HepG2 (cell line): Measurements from ENCODE around the gene ZFP3. TPM values are rescaled to one million over a fixed set of nuclear protein-coding genes. Genes with fewer than 3 reads are reported as not detected.
"Not testable (repeated sequence)": the region's sequence is repeated elsewhere in the genome, so short reads cannot be mapped to it uniquely, and the experiment has no call there.

Experiments
- ATAC-seq: fragments of 200-7000 bp; cut with Tn5 transposase; 3 replicates; pipeline ENCODE4 v1.9.1; 2020; ENCODE audit warnings: mild to moderate bottlenecking, moderate library complexity
- BruUV-seq: library from RNA; stranded (reverse); fragments of 400-500 nt; replicated peaks from 2 replicates; lab custom pipeline; 2021; lab: Mats Ljungman, UMichigan
- CTCF ChIA-PET: fragments of 300-600 bp; formaldehyde crosslinking; extraction: SDS; loops from one replicate; lab custom pipeline; 2021; ENCODE audit warnings: low total read pairs, inconsistent platforms, low intra/inter-chr PET ratio; lab: Yijun Ruan, JAX
- POLR2A ChIA-PET: fragments of 350-600 bp; sonication (Branson Sonifier 250); formaldehyde crosslinking; loops from one replicate; lab custom pipeline; 2020; ENCODE audit warnings: antibody characterized with exemption, inconsistent platforms; lab: Yijun Ruan, JAX
- DNase-seq: peaks from one replicate; pipeline ENCODE4 v3.0.0-alpha.2; 2015; ENCODE audit warnings: low spot score
- FAIRE-seq: peaks from 3 replicates; lab custom pipeline; 2011; peaks lifted over from hg19 to GRCh38; lab: Jason Lieb, UNC
- H2AFZ ChIP-seq: one replicate; pipeline ENCODE4 v1.6.1; 2011; ENCODE audit warnings: low read length, inconsistent platforms
- H3K27ac ChIP-seq: fragments of 300-600 bp; 3 replicates; pipeline ENCODE4 v1.8.0; 2011; ENCODE audit warnings: mixed run types, mild to moderate bottlenecking, mixed read lengths, low read length, inconsistent platforms; ENCODE audit not compliant: insufficient read depth; ENCODE audit errors: extremely low read length
- H3K27me3 ChIP-seq, 2 experiments: fragments of 200-600 bp in 1 of 2; 2 replicates in 1 of 2; 3 replicates in 1 of 2; pipeline versions ENCODE4 v1.6.0 to v1.8.0; 2011; ENCODE audit warnings: low read length in 2 of 2, mild to moderate bottlenecking in 2 of 2, moderate library complexity in 2 of 2, inconsistent platforms in 1 of 2; ENCODE audit not compliant: insufficient read depth in 2 of 2, control insufficient read depth in 1 of 2
- H3K36me3 ChIP-seq, 2 experiments: fragments of 200-600 bp in 1 of 2; replicated peaks in 1 of 2; 2 replicates in 1 of 2; 3 replicates in 1 of 2; pipeline versions ENCODE4 v1.5.1 to v1.8.0; 2011; ENCODE audit warnings: low read length in 2 of 2, inconsistent platforms in 1 of 2; ENCODE audit not compliant: insufficient read depth in 2 of 2, control insufficient read depth in 1 of 2
- H3K4me1 ChIP-seq: 2 replicates; pipeline ENCODE4 v1.5.1; 2012; ENCODE audit warnings: low read length, inconsistent platforms; ENCODE audit not compliant: insufficient read depth
- H3K4me2 ChIP-seq: 2 replicates; pipeline ENCODE4 v1.6.0; 2011; ENCODE audit warnings: low read depth, low read length, inconsistent platforms
- H3K4me3 ChIP-seq, 3 experiments: fragments of 200-600 bp in 1 of 3; sonication (generic), shearing (Covaris generic) in 1 of 3; replicated peaks in 1 of 3; 2 replicates each; pipeline ENCODE4 v1.5.1; 2011 to 2016; ENCODE audit warnings: low read length in 3 of 3, inconsistent platforms in 2 of 3, low read depth in 2 of 3, mild to moderate bottlenecking in 2 of 3, control low read depth in 1 of 3, mixed read lengths in 1 of 3; ENCODE audit not compliant: insufficient read depth in 1 of 3
- H3K79me2 ChIP-seq: one replicate; pipeline ENCODE4 v1.6.1; 2011; ENCODE audit warnings: low read length, inconsistent platforms; ENCODE audit not compliant: insufficient read depth
- H3K9ac ChIP-seq: 2 replicates; pipeline ENCODE4 v1.6.0; 2011; ENCODE audit warnings: mild to moderate bottlenecking, low read depth, low read length, inconsistent platforms; ENCODE audit not compliant: insufficient read depth
- H3K9me3 ChIP-seq: 2 replicates; pipeline ENCODE4 v1.5.1; 2012; ENCODE audit warnings: mild to moderate bottlenecking, low read length
- H4K20me1 ChIP-seq: 2 replicates; pipeline ENCODE4 v1.6.0; 2011; ENCODE audit warnings: inconsistent platforms, mild to moderate bottlenecking, low read length, moderate library complexity; ENCODE audit not compliant: insufficient read depth
- CHCHD3 ChIP-seq: sonication (generic); formaldehyde crosslinking; IDR thresholded peaks from 2 replicates; pipeline ENCODE4 v1.8.0; 2022; ENCODE audit warnings: mild to moderate bottlenecking, missing genetic modification reagents, moderate library complexity
- KAT8 ChIP-seq: IDR thresholded peaks from 2 replicates; pipeline ENCODE4 v1.6.1; 2016; ENCODE audit warnings: missing genetic modification reagents, missing compliant biosample characterization
- MNT ChIP-seq: fragments of 450-650 bp; IDR thresholded peaks from 2 replicates; pipeline ENCODE4 v1.6.1; 2016
- NCOA2 ChIP-seq: sonication (generic); formaldehyde crosslinking; IDR thresholded peaks from 2 replicates; pipeline ENCODE4 v1.8.0; 2022; ENCODE audit warnings: inconsistent platforms
- SRSF1 ChIP-seq: fragments of 200-400 bp; formaldehyde crosslinking; optimal IDR thresholded peaks from 2 replicates; pipeline ENCODE3; 2017; ENCODE audit warnings: mild to moderate bottlenecking, low read depth, low read length, moderate library complexity
- TAF1 ChIP-seq: sonication (generic); formaldehyde crosslinking; IDR thresholded peaks from 2 replicates; pipeline ENCODE4 v1.4.0; 2020; ENCODE audit warnings: missing genetic modification reagents
- ZMYM3 ChIP-seq: sonication (generic); formaldehyde crosslinking; IDR thresholded peaks from 2 replicates; pipeline ENCODE4 v1.5.1; 2020; ENCODE audit warnings: mild to moderate bottlenecking, missing genetic modification reagents
- ZNF430 ChIP-seq: sonication (generic); formaldehyde crosslinking; IDR thresholded peaks from 2 replicates; pipeline ENCODE4 v1.9.0; 2021; ENCODE audit warnings: mild to moderate bottlenecking, missing genetic modification reagents
- ZNF788 ChIP-seq: sonication (generic); formaldehyde crosslinking; IDR thresholded peaks from 2 replicates; pipeline ENCODE4 v1.5.0; 2020; ENCODE audit warnings: mild to moderate bottlenecking, missing genetic modification reagents, borderline replicate concordance
- ZZZ3 ChIP-seq: sonication (generic); formaldehyde crosslinking; IDR thresholded peaks from 2 replicates; pipeline ENCODE4 v1.4.0; 2020; ENCODE audit warnings: missing genetic modification reagents, mild to moderate bottlenecking, borderline replicate concordance
- WGBS: methylation state at CpG from one replicate; pipeline ENCODE4 v1.1.6; 2017; ENCODE audit warnings: low lambda C conversion rate; 5-methylcytosine and 5-hydroxymethylcytosine counted together
- in situ Hi-C: cut with HindIII; loops from 2 replicates; pipeline ENCODE4 v1.10.0; 2017; ENCODE audit warnings: low pct_unique_long_range_greater_than_20kb; ENCODE audit not compliant: extremely low pct_ligation_motif_present
- intact Hi-C: fragments of 100-400 bp; cut with micrococcal nuclease; formaldehyde crosslinking; loops from one replicate; pipeline ENCODE4 v1.10.0; 2022; ENCODE audit not compliant: unreplicated experiment
- polyA plus RNA-seq, 8 experiments: library from polyadenylated mRNA; depleted of rRNA in 3 of 8; stranded (reverse) in 7 of 8; unstranded in 1 of 8; fragments of >200 nt; fragmentation: Illumina TruSeq in 4 of 8; extraction: Trizol in 4 of 8; gene quantifications; 2 replicates each; pipeline versions ENCODE4 v1.2.1 to v1.2.3, GENCODE V29; 2011 to 2016; ENCODE audit warnings: low read depth in 4 of 8, missing spikeins in 1 of 8, mixed read lengths in 1 of 8; ENCODE audit not compliant: insufficient read depth in 1 of 8
- total RNA-seq, 5 experiments: library from RNA; depleted of rRNA; stranded (reverse); fragments of >200 nt; fragmentation: Illumina TruSeq; extraction: Trizol; gene quantifications; 2 replicates each; pipeline ENCODE4 v1.2.3, GENCODE V29; 2016; ENCODE audit warnings: low read depth in 1 of 5

The ZFP3 gene
- total and polyA plus RNA-seq, 2 of the 13 experiments (the other 11 are each of a cell fraction or from before 2014, with no cell fraction given) = not detected

GRCh38 chr17:5127910-5128309 lies 49.6 kb downstream of the ZFP3 start:
- Histone ChIP-seq H3K4me2 (no peak overlapping the region), H3K36me3 (no peaks in the 10 kb centered on the region), H3K9me3 (no peaks in the 10 kb centered on the region), H3K27ac (no peak overlapping the region), H3K27me3 (peaks cover 0 to 8% of the 10 kb centered on the region in 2 experiments; a peak in 3 of 5 replicates), H3K4me3 (no peak overlapping the region), H2AFZ (no peak overlapping the region), H3K4me1 (no peaks in the 10 kb centered on the region), H3K79me2 (no peaks in the 10 kb centered on the region), H3K9ac (no peak overlapping the region), H4K20me1 (no peaks in the 10 kb centered on the region)
- ChIA-PET POLR2A (no interaction called here), CTCF (no interaction called here)
- no peak for DNase-seq
- in situ Hi-C loops = no loop called here
- intact Hi-C loops = no loop called here
- ATAC-seq = no peak
- TF ChIP-seq ZMYM3 (CRISPR knock-in tag) (no peak), ZNF430 (CRISPR knock-in tag) (no peak), KAT8 (CRISPR knock-in tag) (no peak), TAF1 (no peak), CHCHD3 (no peak), NCOA2 (CRISPR knock-in tag) (no peak), ZNF788 (CRISPR knock-in tag) (no peak), SRSF1 (no peak), ZZZ3 (CRISPR knock-in tag) (no peak)
- BruUV-seq = no TSS peak
- FAIRE-seq = no peak
- WGBS = 23% methylated on average over 4 of the region's 4 CpGs

GRCh38 chr17:5128387-5128786 lies 50.1 kb downstream of the ZFP3 start:
- DNase-seq, H3K4me1 ChIP-seq, H3K79me2 ChIP-seq, H3K9me3 ChIP-seq, H3K4me2 ChIP-seq, H3K9ac ChIP-seq, FAIRE-seq, H3K4me3 ChIP-seq, intact Hi-C loops, H4K20me1 ChIP-seq, ATAC-seq, H3K36me3 ChIP-seq, POLR2A ChIA-PET, CTCF ChIA-PET, BruUV-seq, in situ Hi-C loops, H3K27ac ChIP-seq, H2AFZ ChIP-seq: not testable (repeated sequence)
- TF ChIP-seq MNT = peak; percentile 52
- 33% methylated on average over 6 of the region's 8 CpGs for WGBS
- H3K27me3 ChIP-seq = peaks cover 0 to 12% of the 10 kb centered on the region in 2 experiments; a peak in 3 of 5 replicates
